Measurements from ENCODE around the gene SMG6.

SMG6 gene

GRCh38 chr17:2029911-2030778, 273.4 kb downstream of the SMG6 start, which contains the start of gene DPH1 (continued):
- no peak; the same call in 1 of the 2 replicates for TF ChIP-seq ZNF654 (tag by site-specific recombination; IDR thresholded peaks at IDR 0.05; ENCODE audit: low read depth)
- peak; percentile 24; the same call in 1 of the 2 replicates for TF ChIP-seq ZNF777 (tag by site-specific recombination; IDR thresholded peaks at IDR 0.05; ENCODE audit: borderline replicate concordance)
- TF ChIP-seq ZNF184 (tag by site-specific recombination; IDR thresholded peaks at IDR 0.05) = no peak
- TF ChIP-seq ZNF10 (tag by site-specific recombination; IDR thresholded peaks at IDR 0.05) = peak; percentile 81; the same call in 1 of the 2 replicates
- no peak for TF ChIP-seq ZNF837 (tag by site-specific recombination; IDR thresholded peaks at IDR 0.05)
- TF ChIP-seq ZNF660 (tag by site-specific recombination; IDR thresholded peaks at IDR 0.05) = peak; percentile 82
- peak; percentile 68 for TF ChIP-seq GLIS1 (tag by site-specific recombination; IDR thresholded peaks at IDR 0.05)
- peak; percentile 97 for TF ChIP-seq KLF8 (tag by site-specific recombination; IDR thresholded peaks at IDR 0.05)
- TF ChIP-seq ZNF510 (tag by site-specific recombination; IDR thresholded peaks at IDR 0.05; ENCODE audit: insufficient replicate concordance) = no peak
- no peak for TF ChIP-seq ZNF792 (tag by site-specific recombination; IDR thresholded peaks at IDR 0.05)
- TF ChIP-seq SP7 (tag by site-specific recombination; IDR thresholded peaks at IDR 0.05) = peak; percentile 81
- TF ChIP-seq ZNF639 (tag by site-specific recombination; IDR thresholded peaks at IDR 0.05) = peak; percentile 65; the same call in 1 of the 2 replicates
- TF ChIP-seq PRDM10 (tag by site-specific recombination; IDR thresholded peaks at IDR 0.05) = peak; percentile 30
- TF ChIP-seq FEZF1 (tag by site-specific recombination; IDR thresholded peaks at IDR 0.05) = peak; percentile 86
- TF ChIP-seq PBX3 (CRISPR knock-in tag; IDR thresholded peaks at IDR 0.05) = no peak; the same call in 1 of the 2 replicates
- TF ChIP-seq ZNF394 (tag by site-specific recombination; IDR thresholded peaks at IDR 0.05; ENCODE audit: borderline replicate concordance) = no peak; the same call in 1 of the 2 replicates
- peak; percentile 94 for TF ChIP-seq YY1 (tag by site-specific recombination; IDR thresholded peaks at IDR 0.05)
- peak; percentile 68; the same call in 1 of the 2 replicates for TF ChIP-seq ZNF692 (tag by site-specific recombination; IDR thresholded peaks at IDR 0.05)
- TF ChIP-seq ZNF121 (tag by site-specific recombination; IDR thresholded peaks at IDR 0.05) = no peak
- TF ChIP-seq ZBTB20 (tag by site-specific recombination; IDR thresholded peaks at IDR 0.05) = peak; percentile 92
- peak; percentile 28; the same call in 1 of the 2 replicates for TF ChIP-seq ZBTB10 (tag by site-specific recombination; IDR thresholded peaks at IDR 0.05)
- TF ChIP-seq EGR2 (tag by site-specific recombination; IDR thresholded peaks at IDR 0.05; ENCODE audit: low read depth) = peak; percentile 80
- TF ChIP-seq ZNF274 (IDR thresholded peaks at IDR 0.05; ENCODE audit: low read length) = no peak
- no peak for TF ChIP-seq ZNF274 (tag by site-specific recombination; IDR thresholded peaks at IDR 0.05; ENCODE audit: borderline replicate concordance)
- TF ChIP-seq BCL11A (tag by site-specific recombination; IDR thresholded peaks at IDR 0.05; ENCODE audit: low read depth) = no peak
- TF ChIP-seq ZNF791 (tag by site-specific recombination; IDR thresholded peaks at IDR 0.05) = no peak
- TF ChIP-seq ZNF449 (tag by site-specific recombination; IDR thresholded peaks at IDR 0.05) = 0 out of 2 replicates have a peak, but pooled peaks have one; percentile 16
